K562 (cell line): Measurements from ENCODE around the gene DEDD2. TPM values are rescaled to one million over a fixed set of nuclear protein-coding genes. Genes with fewer than 3 reads are reported as not detected.

ENCODE experiments used
- ATAC-seq: fragments of 200-7000 bp; cut with Tn5 transposase; 3 replicates; pipeline ENCODE4 v1.9.1; 2020; ENCODE audit warnings: moderate library complexity
- BruUV-seq: library from RNA; stranded (reverse); fragments of 400-500 nt; replicated peaks from 2 replicates; lab custom pipeline; 2021; lab: Mats Ljungman, UMichigan
- CTCF ChIA-PET: fragments of 300-600 bp; formaldehyde crosslinking; extraction: SDS; loops from one replicate; lab custom pipeline; 2021; ENCODE audit warnings: low intra/inter-chr PET ratio; lab: Yijun Ruan, JAX
- POLR2A ChIA-PET: fragments of 300-600, 350-650 bp; sonication (Branson Sonifier 250); formaldehyde crosslinking; extraction: SDS; loops from one replicate; lab custom pipeline; 2021; ENCODE audit warnings: antibody characterized with exemption, inconsistent platforms; lab: Yijun Ruan, JAX
- DNase-seq, 4 experiments: peaks; one replicate each; pipeline versions ENCODE4 v3.0.0 to v3.0.0-alpha.2; 2011 to 2018; ENCODE audit warnings: low spot score in 3 of 4, mixed read lengths in 3 of 4; ENCODE audit errors: extremely low read depth in 1 of 4
- FAIRE-seq: peaks from 2 replicates; lab custom pipeline; 2011; peaks lifted over from hg19 to GRCh38; lab: Jason Lieb, UNC
- H2AFZ ChIP-seq: 2 replicates; pipeline ENCODE4 v1.6.0; 2011; ENCODE audit warnings: low read depth, low read length, control low read depth, inconsistent platforms
- H3K27ac ChIP-seq: fragments of 200-600 bp; 3 replicates; pipeline ENCODE4 v1.8.0; 2011; ENCODE audit warnings: low read depth, mild to moderate bottlenecking, control low read depth, inconsistent platforms, low read length, moderate library complexity, mixed read lengths; ENCODE audit errors: extremely low read depth
- H3K27me3 ChIP-seq, 2 experiments: fragments of 300-600 bp in 1 of 2; 2 replicates in 1 of 2; 3 replicates in 1 of 2; pipeline versions ENCODE4 v1.6.0 to v1.8.0; 2011; ENCODE audit warnings: inconsistent platforms in 2 of 2, low read length in 2 of 2, mild to moderate bottlenecking in 1 of 2, mixed read lengths in 1 of 2, moderate library complexity in 1 of 2; ENCODE audit not compliant: control insufficient read depth in 2 of 2, insufficient read depth in 2 of 2
- H3K36me3 ChIP-seq: fragments of 300-600 bp; 3 replicates; pipeline ENCODE4 v1.8.0; 2011; ENCODE audit warnings: mild to moderate bottlenecking, low read length, inconsistent platforms; ENCODE audit not compliant: control insufficient read depth, insufficient read depth
- H3K4me1 ChIP-seq, 2 experiments: fragments of 200-600 bp in 1 of 2; replicated peaks in 1 of 2; 2 replicates in 1 of 2; 3 replicates in 1 of 2; pipeline versions ENCODE4 v1.5.1 to v1.8.0; 2011; ENCODE audit warnings: inconsistent platforms in 2 of 2, low read length in 2 of 2, mild to moderate bottlenecking in 1 of 2, mixed read lengths in 1 of 2, moderate library complexity in 1 of 2; ENCODE audit not compliant: control insufficient read depth in 2 of 2, insufficient read depth in 2 of 2
- H3K4me2 ChIP-seq: 2 replicates; pipeline ENCODE4 v1.6.1; 2011; ENCODE audit warnings: low read length, control low read depth, inconsistent platforms, mixed read lengths; ENCODE audit not compliant: insufficient read depth
- H3K4me3 ChIP-seq: fragments of 200-600 bp; sonication (generic), shearing (Covaris generic); 2 replicates; pipeline ENCODE4 v1.5.1; 2016; ENCODE audit warnings: control low read depth, inconsistent platforms
- H3K79me2 ChIP-seq: fragments of 200-600 bp; 3 replicates; pipeline ENCODE4 v1.8.0; 2011; ENCODE audit warnings: low read length, inconsistent platforms; ENCODE audit not compliant: control insufficient read depth, insufficient read depth
- H3K9ac ChIP-seq, 2 experiments: 2 replicates each; pipeline versions ENCODE4 v1.6.0 to v1.6.1; 2011; ENCODE audit warnings: low read depth in 2 of 2, low read length in 2 of 2, control low read depth in 1 of 2, inconsistent platforms in 1 of 2, mild to moderate bottlenecking in 1 of 2, mixed read lengths in 1 of 2; ENCODE audit not compliant: insufficient read depth in 1 of 2
- H3K9me1 ChIP-seq: one replicate; pipeline ENCODE4 v1.6.0; 2011; ENCODE audit warnings: inconsistent platforms, mild to moderate bottlenecking, low read length, moderate library complexity; ENCODE audit not compliant: control insufficient read depth, insufficient read depth
- H3K9me3 ChIP-seq: replicated peaks from 2 replicates; pipeline ENCODE4 v1.5.1; 2011; ENCODE audit warnings: low read depth, low read length, inconsistent platforms; ENCODE audit not compliant: control insufficient read depth, insufficient read depth
- H4K20me1 ChIP-seq: replicated peaks from 2 replicates; pipeline ENCODE4 v1.6.1; 2011; ENCODE audit warnings: low read length, inconsistent platforms, mixed read lengths; ENCODE audit not compliant: control insufficient read depth, insufficient read depth
- CHD7 ChIP-seq: fragments of 200-600 bp; sonication (generic); IDR thresholded peaks from one replicate; pipeline ENCODE4 v1.6.1; 2012; ENCODE audit warnings: mild to moderate bottlenecking, low read depth, low read length, inconsistent platforms
- PYGO2 ChIP-seq: fragments of 450-650 bp; IDR thresholded peaks from 2 replicates; pipeline ENCODE4 v1.6.1; 2016; ENCODE audit warnings: mild to moderate bottlenecking, missing genetic modification characterization, moderate library complexity, missing compliant biosample characterization
- YY1 ChIP-seq, 3 experiments: IDR thresholded peaks; 2 replicates each; pipeline ENCODE4 v1.6.1; 2011; ENCODE audit warnings: low read length in 2 of 3, mild to moderate bottlenecking in 2 of 3, moderate library complexity in 2 of 3, borderline replicate concordance in 1 of 3, control low read depth in 1 of 3, low read depth in 1 of 3; ENCODE audit not compliant: insufficient read depth in 3 of 3, insufficient replicate concordance in 2 of 3, control insufficient read depth in 1 of 3, insufficient read length in 1 of 3; ENCODE audit errors: extremely low read depth in 1 of 3
- WGBS: fragments of 100-300 bp; shearing (Covaris generic); methylation state at CpG from one replicate; pipeline ENCODE4 v1.1.6; 2016; ENCODE audit warnings: low coverage, mixed read lengths; ENCODE audit not compliant: insufficient coverage; ENCODE audit errors: missing lambda C conversion rate; 5-methylcytosine and 5-hydroxymethylcytosine counted together
- in situ Hi-C: fragments of 300-500 bp; cut with MboI; formaldehyde crosslinking; loops from 4 replicates; pipeline ENCODE4 v1.15.0; 2018; ENCODE audit warnings: inconsistent platforms, mixed read lengths
- intact Hi-C: fragments of 100-400 bp; cut with micrococcal nuclease; formaldehyde crosslinking; loops from 2 replicates; pipeline ENCODE4 v1.14.2; 2022
- polyA plus RNA-seq, 8 experiments: library from polyadenylated mRNA; depleted of rRNA in 4 of 8; stranded (reverse) in 5 of 8; unstranded in 3 of 8; fragments of >200 nt; fragmentation: Nextera tagmentation in 2 of 8; fragmentation: Illumina TruSeq in 1 of 8; extraction: Ambion mirVana in 2 of 8; extraction: Trizol in 1 of 8; gene quantifications; 2 replicates each; pipeline versions ENCODE4 v1.2.1 to v1.2.3, GENCODE V29; 2011 to 2014; ENCODE audit warnings: inconsistent platforms in 1 of 8, missing spikeins in 1 of 8
- total RNA-seq, 7 experiments: library from RNA; depleted of rRNA in 6 of 7; stranded (reverse); fragments of >200 nt in 6 of 7; fragmentation: Illumina TruSeq in 2 of 7; extraction: Trizol in 2 of 7; gene quantifications; 2 replicates each; pipeline versions ENCODE4 v1.2.1 to v1.2.3, GENCODE V29; 2011 to 2021; ENCODE audit warnings: low replicate concordance in 1 of 7
- TF ChIP-seq, protein P1 (sequence below): fragments of 450-650 bp; formaldehyde crosslinking; IDR thresholded peaks from 2 replicates; pipeline ENCODE4 v1.4.0; 2022; ENCODE audit warnings: mild to moderate bottlenecking, moderate library complexity

The DEDD2 gene
- total and polyA plus RNA-seq, 9 of the 15 experiments (the other 6 are each of a cell fraction or from before 2014, with no cell fraction given), result 4.3 to 43.0 (median 29.2) TPM

- H3K9me3 ChIP-seq, result no peaks in the 10 kb centered on the region
- no peak for FAIRE-seq
Measured at GRCh38 chr19:42170715-42171114, 46.8 kb downstream of the DEDD2 start.

More at GRCh38 chr19:42170715-42171114, 46.8 kb downstream of the DEDD2 start:
- under 1% methylated on average over 15 of the region's 16 CpGs for WGBS
- H3K9me1 ChIP-seq, result no peaks in the 10 kb centered on the region
- intact Hi-C loops, result no loop called here
- no peak overlapping the region for H3K4me2 ChIP-seq
- peaks cover 41 to 89% of the 10 kb centered on the region in 2 experiments for H3K27me3 ChIP-seq
- POLR2A ChIA-PET, result interaction anchor here (1.2 kb wide), 1 partner anchor 8 kb away, joined by 3 read pairs; no protein-coding TSS in a partner anchor
- no TSS peak for BruUV-seq
- H3K36me3 ChIP-seq, result no peaks in the 10 kb centered on the region
- H3K9ac ChIP-seq, result no peak overlapping the region
- TF ChIP-seq CHD7 (no peak), YY1 (IDR thresholded peaks at IDR 0.05; ENCODE audit: borderline replicate concordance in 1 of 3, control insufficient read depth in 1 of 3, extremely low read depth in 1 of 3, insufficient read depth in 3 of 3, insufficient read length in 1 of 3, insufficient replicate concordance in 2 of 3, low read depth in 1 of 3, low read length in 2 of 3) (peak in 1 of 3 experiments; percentile 28), PYGO2 (no peak)
- TF ChIP-seq, protein P1, sequence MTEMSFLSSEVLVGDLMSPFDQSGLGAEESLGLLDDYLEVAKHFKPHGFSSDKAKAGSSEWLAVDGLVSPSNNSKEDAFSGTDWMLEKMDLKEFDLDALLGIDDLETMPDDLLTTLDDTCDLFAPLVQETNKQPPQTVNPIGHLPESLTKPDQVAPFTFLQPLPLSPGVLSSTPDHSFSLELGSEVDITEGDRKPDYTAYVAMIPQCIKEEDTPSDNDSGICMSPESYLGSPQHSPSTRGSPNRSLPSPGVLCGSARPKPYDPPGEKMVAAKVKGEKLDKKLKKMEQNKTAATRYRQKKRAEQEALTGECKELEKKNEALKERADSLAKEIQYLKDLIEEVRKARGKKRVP, result no peak
- TF ChIP-seq, all 486 proteins: peak for 1
- DNase-seq, result no peak
- Histone ChIP-seq H2AFZ (no peak overlapping the region), H3K79me2 (no peaks in the 10 kb centered on the region), H4K20me1 (peaks cover 8% of the 10 kb centered on the region; the same call in 1 of the 2 replicates), H3K4me3 (no peak overlapping the region), H3K27ac (no peak overlapping the region), H3K4me1 (no peaks in the 10 kb centered on the region)
- CTCF ChIA-PET, result no interaction called here
- in situ Hi-C loops, result no loop called here
- ATAC-seq, result peak; percentile 50; the same call in 1 of the 3 replicates
